IMR-90 (cell line): ENCODE results near the gene SASH1. TPM values are rescaled to one million over a fixed set of nuclear protein-coding genes. Genes with fewer than 3 reads are reported as not detected.

Experiments
- ATAC-seq: fragments of 200-7000 bp; cut with Tn5 transposase; 2 replicates; pipeline ENCODE4 v1.9.1; 2020; ENCODE audit warnings: low read depth, mild to moderate bottlenecking, moderate library complexity
- BruUV-seq: library from RNA; stranded (reverse); fragments of 400-500 nt; replicated peaks from 2 replicates; lab custom pipeline; 2021; lab: Mats Ljungman, UMichigan
- CTCF ChIA-PET: fragments of 300-600 bp; formaldehyde crosslinking; extraction: SDS; loops from one replicate; lab custom pipeline; 2021; ENCODE audit warnings: antibody characterized with exemption; lab: Yijun Ruan, JAX
- POLR2A ChIA-PET: fragments of 300-600 bp; sonication (Branson Sonifier 250); formaldehyde crosslinking; loops from one replicate; lab custom pipeline; 2022; ENCODE audit warnings: antibody characterized with exemption; ENCODE audit not compliant: unreplicated experiment; lab: Charles Lee
- DNase-seq: peaks from one replicate; pipeline ENCODE4 v3.0.0; 2013
- H2AFZ ChIP-seq: replicated peaks from 2 replicates; pipeline ENCODE3; 2013; ENCODE audit warnings: low read length, mild to moderate bottlenecking; ENCODE audit not compliant: poor library complexity
- H2AK5ac ChIP-seq: 2 replicates; pipeline ENCODE4 v1.6.1; 2013; ENCODE audit warnings: low read depth, low read length, inconsistent platforms
- H2AK9ac ChIP-seq: replicated peaks from 2 replicates; pipeline ENCODE3; 2013; ENCODE audit warnings: mild to moderate bottlenecking, low read depth, low read length, moderate library complexity; ENCODE audit not compliant: poor library complexity
- H2BK120ac ChIP-seq: 2 replicates; pipeline ENCODE4 v1.6.1; 2013; ENCODE audit warnings: low read depth, low read length, inconsistent platforms
- H2BK15ac ChIP-seq: 3 replicates; pipeline ENCODE4 v1.6.1; 2013; ENCODE audit warnings: low read depth, low read length, inconsistent platforms
- H2BK20ac ChIP-seq: 2 replicates; pipeline ENCODE4 v1.6.1; 2013; ENCODE audit warnings: low read depth, mild to moderate bottlenecking, inconsistent platforms, low read length, moderate library complexity
- H2BK5ac ChIP-seq: 2 replicates; pipeline ENCODE4 v1.6.1; 2013; ENCODE audit warnings: mild to moderate bottlenecking, low read depth, low read length, inconsistent platforms; ENCODE audit not compliant: poor library complexity, severe bottlenecking
- H3K14ac ChIP-seq: replicated peaks from 2 replicates; pipeline ENCODE4 v1.6.1; 2013; ENCODE audit warnings: low read depth, low read length, inconsistent platforms
- H3K18ac ChIP-seq: 2 replicates; pipeline ENCODE4 v1.6.1; 2013; ENCODE audit warnings: low read depth, low read length, control low read depth
- H3K23ac ChIP-seq: 2 replicates; pipeline ENCODE4 v1.6.1; 2013; ENCODE audit warnings: low read depth, low read length, inconsistent platforms
- H3K27ac ChIP-seq: 2 replicates; pipeline ENCODE4 v1.5.1; 2013; ENCODE audit warnings: mild to moderate bottlenecking, control low read depth, low read length; ENCODE audit not compliant: insufficient read depth
- H3K27me3 ChIP-seq: 2 replicates; pipeline ENCODE4 v1.6.1; 2013; ENCODE audit warnings: low read length; ENCODE audit not compliant: control insufficient read depth, insufficient read depth
- H3K36me3 ChIP-seq: 2 replicates; pipeline ENCODE4 v1.6.1; 2013; ENCODE audit warnings: low read length, mixed read lengths; ENCODE audit not compliant: control insufficient read depth, insufficient read depth
- H3K4ac ChIP-seq: 2 replicates; pipeline ENCODE4 v1.6.1; 2013; ENCODE audit warnings: low read depth, low read length, inconsistent platforms
- H3K4me1 ChIP-seq: 2 replicates; pipeline ENCODE4 v1.6.1; 2013; ENCODE audit warnings: low read length, mixed read lengths; ENCODE audit not compliant: control insufficient read depth, insufficient read depth
- H3K4me2 ChIP-seq: 2 replicates; pipeline ENCODE4 v1.6.1; 2013; ENCODE audit warnings: low read depth, mild to moderate bottlenecking, control low read depth, low read length, moderate library complexity
- H3K4me3 ChIP-seq: 2 replicates; pipeline ENCODE4 v1.5.1; 2013; ENCODE audit warnings: low read depth, mild to moderate bottlenecking, control low read depth, low read length, moderate library complexity; ENCODE audit not compliant: insufficient read depth
- H3K56ac ChIP-seq: 2 replicates; pipeline ENCODE4 v1.6.1; 2013; ENCODE audit warnings: low read length, inconsistent platforms; ENCODE audit not compliant: insufficient read depth; ENCODE audit errors: extremely low read depth
- H3K79me1 ChIP-seq, 2 experiments: 2 replicates each; pipeline ENCODE4 v1.6.1; 2013; ENCODE audit warnings: low read length in 2 of 2, inconsistent platforms in 1 of 2, low read depth in 1 of 2
- H3K9ac ChIP-seq: 2 replicates; pipeline ENCODE4 v1.6.1; 2013; ENCODE audit warnings: low read depth, low read length, control low read depth
- H3K9me1 ChIP-seq: 2 replicates; pipeline ENCODE4 v1.6.1; 2013; ENCODE audit warnings: low read length, inconsistent platforms; ENCODE audit not compliant: insufficient read depth
- H3K9me3 ChIP-seq: 2 replicates; pipeline ENCODE4 v1.6.1; 2013; ENCODE audit warnings: low read length; ENCODE audit not compliant: control insufficient read depth, insufficient read depth
- H4K20me1 ChIP-seq: 2 replicates; pipeline ENCODE4 v1.6.1; 2013; ENCODE audit warnings: low read length, inconsistent platforms; ENCODE audit not compliant: insufficient read depth
- H4K5ac ChIP-seq: 2 replicates; pipeline ENCODE4 v1.6.1; 2013; ENCODE audit warnings: mild to moderate bottlenecking, low read depth, low read length, control low read depth
- H4K8ac ChIP-seq, 2 experiments: 2 replicates each; pipeline ENCODE4 v1.6.1; 2013; ENCODE audit warnings: low read depth in 2 of 2, low read length in 2 of 2, control low read depth in 1 of 2, inconsistent platforms in 1 of 2
- H4K91ac ChIP-seq: 2 replicates; pipeline ENCODE4 v1.6.1; 2013; ENCODE audit warnings: low read depth, low read length, inconsistent platforms; ENCODE audit not compliant: insufficient read depth
- CEBPB ChIP-seq: IDR thresholded peaks from 2 replicates; pipeline ENCODE4 v1.6.1; 2012; ENCODE audit warnings: low read depth, low read length, improper control_type of control experiment
- CHD1 ChIP-seq: IDR thresholded peaks from 2 replicates; pipeline ENCODE4 v1.6.1; 2012; ENCODE audit warnings: low read depth, low read length, improper control_type of control experiment
- USF2 ChIP-seq: fragments of 150-350 bp; IDR thresholded peaks from 2 replicates; pipeline ENCODE4 v1.6.1; 2017; ENCODE audit warnings: mild to moderate bottlenecking, antibody characterized with exemption, low read length, low read depth
- WGBS, 2 experiments: methylation state at CpG; one replicate each; pipeline versions ENCODE4 v1.1.5 to v1.1.7; 2013; ENCODE audit warnings: missing lambda C conversion rate in 2 of 2; ENCODE audit not compliant: insufficient read length in 1 of 2; ENCODE audit errors: extremely low coverage in 2 of 2; 5-methylcytosine and 5-hydroxymethylcytosine counted together
- dilution Hi-C: fragments of 300-500 bp; cut with HindIII; formaldehyde crosslinking; loops from one replicate; pipeline ENCODE4 v1.14.3; 2018; ENCODE audit warnings: low sequenced_read_pairs; ENCODE audit not compliant: unreplicated experiment
- in situ Hi-C: fragments of 300-500 bp; cut with MboI; formaldehyde crosslinking; loops from 3 replicates; pipeline ENCODE4 v1.14.3; 2019; ENCODE audit warnings: low sequenced_read_pairs, inconsistent platforms, mixed read lengths
- intact Hi-C: fragments of 100-400 bp; cut with micrococcal nuclease; formaldehyde crosslinking; loops from 2 replicates; pipeline ENCODE4 v1.10.0; 2022
- polyA plus RNA-seq, 3 experiments: library from polyadenylated mRNA; depleted of rRNA; stranded (reverse); fragments of >200 nt; gene quantifications; 2 replicates each; pipeline ENCODE4 v1.2.3, GENCODE V29; 2012; ENCODE audit warnings: low replicate concordance in 1 of 3
- total RNA-seq: library from RNA; depleted of rRNA; stranded (reverse); fragments of >200 nt; gene quantifications from 2 replicates; pipeline ENCODE4 v1.2.3, GENCODE V29; 2012

SASH1 gene
- total and polyA plus RNA-seq, 2 of the 4 experiments (the other 2 are of a cell fraction): 11.6 to 16.5 TPM

GRCh38 chr6:148545901-148546300 is 203.3 kb downstream of the SASH1 start:
- no peak for DNase-seq
- ATAC-seq: no peak
- no peak overlapping the region for H4K8ac ChIP-seq
- 100% methylated on average over 1 of the region's 14 CpGs; no CpG with 5 or more reads in 1 of the 2 experiments for WGBS, 2 experiments
- H4K91ac ChIP-seq: no peak overlapping the region
- H2BK15ac ChIP-seq: no peak overlapping the region
- no peak overlapping the region for H2AK5ac ChIP-seq
- no peak overlapping the region for H2BK20ac ChIP-seq
- H2BK120ac ChIP-seq: no peak overlapping the region
- no peak overlapping the region for H3K14ac ChIP-seq
- no peak overlapping the region for H3K4me3 ChIP-seq
- no peak overlapping the region for H3K18ac ChIP-seq
- H2BK5ac ChIP-seq: no peak overlapping the region
- H3K36me3 ChIP-seq: peaks cover 54% of the 10 kb centered on the region
- no peak overlapping the region for H4K5ac ChIP-seq
- no peak overlapping the region for H3K56ac ChIP-seq
- in situ Hi-C loops (no loop called here), intact Hi-C loops (no loop called here), dilution Hi-C loops (no loop called here)
- no peak overlapping the region for H3K4ac ChIP-seq
- H3K27ac ChIP-seq: no peak overlapping the region
- no peak overlapping the region for H3K4me2 ChIP-seq
- no peaks in the 10 kb centered on the region for H3K9me3 ChIP-seq
- H2AK9ac ChIP-seq: no peak overlapping the region
- H3K9me1 ChIP-seq: no peaks in the 10 kb centered on the region
- ChIA-PET POLR2A (no interaction called here), CTCF (no interaction called here)
- H2AFZ ChIP-seq: no peak overlapping the region
- H4K20me1 ChIP-seq: no peaks in the 10 kb centered on the region
- BruUV-seq: no TSS peak
- no peak overlapping the region for H3K9ac ChIP-seq
- no peak overlapping the region for H3K23ac ChIP-seq
- peaks cover 6% of the 10 kb centered on the region; the same call in 1 of the 2 replicates for H3K4me1 ChIP-seq
- H3K27me3 ChIP-seq: no peaks in the 10 kb centered on the region
- TF ChIP-seq CHD1: no peak
- TF ChIP-seq CEBPB: no peak
- TF ChIP-seq USF2: no peak
- H3K79me1 ChIP-seq: peaks cover 9 to 14% of the 10 kb centered on the region in 2 experiments
